Activated CD4-positive, alpha-beta T cell treated with anti-CD3 and anti-CD28 coated beads for 24 hours (primary cell): ENCODE data around the gene CCDC28B.
"Not testable (repeated sequence)": the region's sequence is repeated elsewhere in the genome, so short reads cannot be mapped to it uniquely, and the experiment has no call there.

Experiments used
- DNase-seq, 2 donors: peaks; one replicate each; pipeline ENCODE4 v3.0.0-alpha.2; 2020; ENCODE audit warnings: low read depth in 2 of 2

The CCDC28B gene

GRCh38 chr1:32200226-32201010 lies at the start of gene CCDC28B:
CCDC28B (plus strand) TSS chr1:32200595; CDS start chr1:32201936, 1,341 bp downstream.
- peak in 1 of 2 donors; percentile 29 for DNase-seq

GRCh38 chr1:32150847-32151246 lies 49.5 kb upstream of the CCDC28B start:
- no peak for DNase-seq

GRCh38 chr1:32151319-32151787 lies 49.0 kb upstream of the CCDC28B start:
- DNase-seq: no peak

- no peak for DNase-seq
Observed at GRCh38 chr1:32159189-32159588, 41.2 kb upstream of the CCDC28B start.

- DNase-seq: no peak
Observed at GRCh38 chr1:32163405-32163804, 37.0 kb upstream of the CCDC28B start.

GRCh38 chr1:32165633-32166032 lies 34.8 kb upstream of the CCDC28B start:
- not testable (repeated sequence) for DNase-seq

- DNase-seq: no peak
Observed at GRCh38 chr1:32170991-32171390, 29.4 kb upstream of the CCDC28B start.

GRCh38 chr1:32172621-32173245 lies 27.7 kb upstream of the CCDC28B start:
- DNase-seq: no peak

GRCh38 chr1:32178380-32179192 lies 21.8 kb upstream of the CCDC28B start:
- no peak for DNase-seq

- no peak for DNase-seq
Observed at GRCh38 chr1:32179193-32179442, 21.3 kb upstream of the CCDC28B start.

- DNase-seq: peak; percentile 84 to 86
Observed at GRCh38 chr1:32179443-32180185, 20.8 kb upstream of the CCDC28B start, which contains the start of gene TXLNA. TXLNA (plus strand) TSS chr1:32179675; CDS start chr1:32180346, 671 bp downstream.

GRCh38 chr1:32180186-32181060 lies 20.0 kb upstream of the CCDC28B start:
- no peak for DNase-seq

GRCh38 chr1:32181065-32181464 lies 19.3 kb upstream of the CCDC28B start:
- DNase-seq: no peak

- no peak for DNase-seq
Observed at GRCh38 chr1:32181563-32181962, 18.8 kb upstream of the CCDC28B start.

GRCh38 chr1:32182060-32182459 lies 18.3 kb upstream of the CCDC28B start:
- DNase-seq: no peak

GRCh38 chr1:32184650-32185049 lies 15.7 kb upstream of the CCDC28B start:
- DNase-seq: no peak

GRCh38 chr1:32186077-32186476 lies 14.3 kb upstream of the CCDC28B start:
- no peak for DNase-seq

GRCh38 chr1:32186491-32186890 lies 13.9 kb upstream of the CCDC28B start:
- DNase-seq: no peak

GRCh38 chr1:32187850-32188249 lies 12.5 kb upstream of the CCDC28B start:
- no peak for DNase-seq

GRCh38 chr1:32192220-32192948 lies 8.0 kb upstream of the CCDC28B start:
- DNase-seq: no peak
